GM19043 (cell line): Measurements from ENCODE around the gene SCAMP3.
"Not testable (repeated sequence)": the region's sequence is repeated elsewhere in the genome, so short reads cannot be mapped to it uniquely, and the experiment has no call there.

Source experiments
- ATAC-seq: cut with Tn5 transposase; IDR thresholded peaks from one replicate; pipeline ENCODE4 v1.9.1; 2021; ENCODE audit warnings: low read depth; ENCODE audit not compliant: unreplicated experiment

The SCAMP3 gene

DNA sequence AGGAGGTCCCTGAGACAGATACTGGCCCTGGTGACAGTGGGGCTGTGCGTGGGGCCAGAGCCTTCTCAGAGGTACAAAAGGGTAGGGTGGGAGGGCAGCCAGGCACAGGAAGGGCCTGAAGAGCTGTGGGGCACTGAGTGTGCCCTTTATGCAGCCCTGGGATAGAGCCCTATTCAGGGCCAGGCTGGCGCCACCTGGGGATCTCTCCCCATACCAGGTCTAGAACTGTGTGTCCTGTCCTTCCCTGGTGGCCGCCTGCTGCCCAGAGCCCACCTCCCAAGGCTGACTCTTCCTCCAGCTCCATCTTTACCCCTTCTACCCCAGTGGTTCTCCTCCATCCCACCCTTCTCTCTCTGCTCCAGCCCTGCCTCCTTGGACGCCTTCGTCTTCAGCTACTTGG is 28.7 kb downstream of the SCAMP3 start:
- not testable (repeated sequence) for ATAC-seq

DNA sequence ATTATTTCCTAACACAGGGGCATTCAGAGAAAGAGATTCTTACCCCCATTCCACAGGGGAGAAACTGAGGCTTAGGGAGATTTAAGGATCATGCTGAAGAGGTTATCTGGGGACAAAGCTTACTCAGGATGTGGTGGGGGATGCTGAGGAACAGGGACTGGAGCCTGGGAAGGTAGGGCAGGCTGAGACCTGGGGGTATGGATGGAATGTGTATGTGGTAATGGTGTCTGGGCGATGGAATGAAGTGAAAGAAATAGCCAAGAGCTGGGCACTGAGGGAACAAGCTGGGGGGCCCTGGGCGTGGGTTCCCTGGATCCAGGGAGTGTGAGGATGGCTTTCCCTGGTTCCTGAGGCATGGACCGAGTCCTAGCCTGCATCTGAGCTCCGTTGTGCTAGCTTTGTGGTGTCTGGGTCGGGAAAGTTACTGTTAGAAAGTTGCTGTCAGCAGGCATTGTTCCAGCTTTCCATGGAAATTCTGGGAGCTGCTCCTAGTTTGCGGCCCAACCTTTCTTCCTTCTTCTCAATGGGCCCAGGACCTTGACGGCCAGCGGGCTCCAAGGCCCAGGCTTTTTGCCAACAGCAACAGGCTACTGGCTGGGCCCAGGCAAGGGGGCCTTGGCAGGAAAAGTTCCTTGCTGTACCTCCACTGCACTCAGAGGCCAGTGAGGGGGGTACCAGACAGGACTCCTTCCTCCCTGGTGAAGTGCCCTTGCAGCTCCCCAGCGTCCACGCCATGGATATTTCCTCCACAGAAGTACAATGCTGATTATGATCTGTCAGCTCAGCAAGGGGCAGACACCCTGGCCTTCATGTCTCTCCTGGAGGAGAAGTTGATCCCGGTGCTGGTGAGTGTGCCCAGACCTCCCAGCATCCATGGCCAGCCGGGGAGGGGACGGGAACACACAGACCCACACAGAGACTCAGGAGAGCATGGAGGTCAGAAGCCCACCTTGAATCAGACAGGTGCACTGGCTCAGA is 29.9 kb downstream of the SCAMP3 start:
- not testable (repeated sequence) for ATAC-seq

DNA sequence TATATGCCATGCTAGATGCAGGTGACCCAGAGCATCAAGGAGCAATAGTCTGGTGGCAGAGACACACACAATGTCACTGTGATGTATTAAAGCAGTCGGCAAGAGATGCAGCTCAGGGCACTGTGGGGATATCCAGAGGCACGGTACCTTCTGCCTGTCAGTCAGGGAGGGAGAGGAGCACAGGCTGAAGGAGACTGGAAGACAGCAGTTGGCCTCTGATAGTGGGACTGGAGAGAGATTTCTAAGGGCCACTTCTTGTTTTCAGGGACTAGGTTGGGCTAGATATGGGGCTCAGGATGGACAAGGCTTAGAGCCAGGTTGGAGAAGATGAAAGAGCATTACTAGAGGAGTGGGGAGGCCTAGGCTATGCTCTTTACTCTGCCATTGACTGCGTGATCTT is 30.9 kb downstream of the SCAMP3 start:
- ATAC-seq = not testable (repeated sequence)

DNA sequence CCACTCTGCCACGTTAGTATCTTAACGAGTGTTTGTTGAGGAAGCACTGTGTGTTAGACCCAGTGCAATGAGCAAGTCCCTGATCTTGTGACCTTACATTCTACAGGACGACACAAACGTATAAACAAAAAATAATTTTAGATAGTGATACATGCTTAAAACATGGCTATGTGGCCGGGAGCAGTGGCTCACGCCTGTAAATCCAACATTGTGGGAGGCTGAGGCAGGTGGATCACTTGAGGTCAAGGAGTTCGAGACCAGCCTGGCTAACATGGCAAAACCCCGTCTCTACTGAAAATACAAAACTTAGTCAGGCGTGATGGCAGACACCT is 34.1 kb downstream of the SCAMP3 start:
- no peak for ATAC-seq

DNA sequence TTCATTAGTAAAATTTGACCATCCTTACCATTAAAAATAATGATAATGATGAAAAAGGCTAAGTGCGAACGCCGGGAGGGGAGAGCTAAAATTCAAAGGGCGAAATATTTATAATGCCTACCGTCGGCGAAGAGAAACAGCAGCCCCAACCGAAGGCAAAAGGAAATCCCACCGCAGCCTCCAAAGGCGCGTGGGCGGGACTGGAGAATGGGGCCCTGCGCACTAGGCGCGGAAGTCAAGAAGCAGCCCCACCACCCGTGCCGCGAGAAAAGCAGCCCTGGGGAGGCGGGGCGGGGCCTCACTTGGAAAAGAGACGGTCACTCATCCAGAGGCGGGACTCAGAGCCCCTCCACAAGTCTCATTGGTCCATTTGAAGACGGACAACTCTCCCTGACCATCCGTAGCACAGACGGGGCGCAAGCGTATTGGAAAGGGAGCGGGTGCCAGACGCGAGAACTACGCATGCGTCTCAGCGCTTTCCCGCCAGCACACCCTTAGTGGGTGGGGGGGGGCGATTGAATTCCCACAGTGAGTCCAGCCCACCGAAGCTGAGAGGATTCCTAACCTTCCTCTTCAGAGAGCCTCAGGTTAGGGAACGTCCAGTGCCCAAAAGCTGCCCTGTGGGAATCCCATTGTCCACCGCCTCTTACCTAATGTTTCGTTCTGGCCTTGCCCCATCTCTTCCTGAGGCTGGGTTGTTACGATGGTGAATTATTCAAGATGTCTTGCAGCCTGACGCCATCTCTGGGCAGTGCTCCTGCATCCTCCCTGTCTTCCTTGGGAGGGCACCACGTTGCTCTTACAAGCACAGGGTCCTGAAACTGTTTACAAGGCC is 34.7 kb downstream of the SCAMP3 start:
- peak; percentile 91 for ATAC-seq

DNA sequence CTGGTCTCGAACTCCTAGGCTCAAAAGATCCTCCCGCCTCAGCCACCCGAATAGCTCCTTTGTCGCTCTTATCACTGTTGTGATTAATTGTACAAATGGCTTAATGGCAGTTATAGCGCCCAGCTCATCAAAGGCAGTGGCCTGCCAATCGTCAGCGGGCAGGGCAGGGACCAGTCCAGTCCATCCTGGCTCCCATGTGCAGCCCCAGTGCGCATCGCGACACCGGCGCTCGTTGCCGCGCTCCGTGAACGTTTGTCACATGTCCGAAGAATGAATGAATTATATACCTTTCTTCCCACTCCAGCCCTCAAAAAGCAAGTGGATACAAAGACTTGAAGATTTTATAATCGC is 35.3 kb downstream of the SCAMP3 start:
- no peak for ATAC-seq

DNA sequence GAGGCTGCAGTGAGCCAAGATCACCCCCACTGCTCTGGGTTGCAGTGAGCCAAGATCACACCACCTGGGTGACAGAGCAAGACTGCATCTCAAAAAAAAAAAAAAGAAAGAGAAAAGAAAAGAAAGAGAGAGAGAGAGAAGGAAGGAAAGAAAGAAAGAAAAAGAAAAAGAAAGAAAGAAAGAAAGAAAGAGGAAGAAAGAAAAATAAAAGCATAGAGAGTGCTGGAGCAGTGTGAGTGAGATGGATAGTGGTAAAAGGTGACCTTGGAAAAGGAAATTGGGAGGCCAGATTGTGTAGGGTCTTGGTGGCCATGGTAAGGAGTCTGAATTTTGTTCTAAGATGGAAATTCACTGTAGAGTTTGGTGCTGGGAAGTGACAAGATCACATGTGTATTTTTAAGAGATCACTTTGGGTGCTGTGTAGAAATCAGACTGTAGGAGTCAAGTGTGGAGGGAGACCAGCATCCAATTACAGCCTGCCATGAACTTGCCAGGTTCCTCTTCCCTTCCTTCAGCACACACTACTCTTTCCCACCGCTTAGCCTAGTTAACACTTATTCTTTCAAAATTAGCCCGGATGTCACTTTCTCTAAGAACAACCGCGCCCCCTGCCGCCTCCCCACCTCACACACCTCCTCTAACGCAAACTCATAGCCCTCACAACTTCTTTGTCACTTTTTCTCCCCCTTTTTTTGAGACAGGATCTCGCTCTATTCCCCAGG is 35.8 kb downstream of the SCAMP3 start:
- no peak for ATAC-seq

DNA sequence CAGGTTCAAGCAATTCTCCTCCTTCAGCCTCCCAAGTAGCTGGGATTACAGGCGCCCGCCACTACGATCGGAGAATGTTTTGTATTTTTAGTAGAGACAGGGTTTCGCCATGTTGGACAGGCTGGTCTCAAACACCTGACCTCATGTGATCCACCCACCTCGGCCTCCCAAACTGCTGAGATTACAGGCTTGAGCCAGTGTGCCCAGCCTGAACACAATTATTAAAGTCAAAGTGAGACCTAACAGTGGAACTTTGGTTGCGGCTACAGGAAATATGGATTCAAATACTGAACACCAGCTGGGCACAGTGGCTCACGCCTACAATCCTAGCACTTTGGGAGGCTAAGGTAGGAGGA is 36.8 kb downstream of the SCAMP3 start:
- ATAC-seq = not testable (repeated sequence)

DNA sequence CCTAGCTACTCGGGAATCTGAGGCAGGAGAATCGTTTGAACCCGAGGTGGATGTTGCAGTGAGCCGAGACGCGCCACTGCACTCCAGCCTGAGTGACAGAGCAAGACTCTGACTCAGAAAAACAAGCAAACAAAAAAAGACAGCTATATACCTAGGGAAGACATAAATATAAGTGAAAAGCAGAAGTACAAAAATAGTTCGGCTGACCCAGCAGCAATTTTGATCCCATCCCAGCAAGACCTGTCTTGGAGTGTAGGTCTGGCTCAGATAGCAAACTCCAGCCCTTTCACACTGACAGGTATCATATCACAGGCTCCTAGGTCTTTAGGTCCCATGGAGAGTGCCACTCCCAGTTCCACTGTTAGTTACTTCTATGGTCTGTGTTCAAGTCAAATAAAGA is 39.1 kb downstream of the SCAMP3 start:
- no peak for ATAC-seq

DNA sequence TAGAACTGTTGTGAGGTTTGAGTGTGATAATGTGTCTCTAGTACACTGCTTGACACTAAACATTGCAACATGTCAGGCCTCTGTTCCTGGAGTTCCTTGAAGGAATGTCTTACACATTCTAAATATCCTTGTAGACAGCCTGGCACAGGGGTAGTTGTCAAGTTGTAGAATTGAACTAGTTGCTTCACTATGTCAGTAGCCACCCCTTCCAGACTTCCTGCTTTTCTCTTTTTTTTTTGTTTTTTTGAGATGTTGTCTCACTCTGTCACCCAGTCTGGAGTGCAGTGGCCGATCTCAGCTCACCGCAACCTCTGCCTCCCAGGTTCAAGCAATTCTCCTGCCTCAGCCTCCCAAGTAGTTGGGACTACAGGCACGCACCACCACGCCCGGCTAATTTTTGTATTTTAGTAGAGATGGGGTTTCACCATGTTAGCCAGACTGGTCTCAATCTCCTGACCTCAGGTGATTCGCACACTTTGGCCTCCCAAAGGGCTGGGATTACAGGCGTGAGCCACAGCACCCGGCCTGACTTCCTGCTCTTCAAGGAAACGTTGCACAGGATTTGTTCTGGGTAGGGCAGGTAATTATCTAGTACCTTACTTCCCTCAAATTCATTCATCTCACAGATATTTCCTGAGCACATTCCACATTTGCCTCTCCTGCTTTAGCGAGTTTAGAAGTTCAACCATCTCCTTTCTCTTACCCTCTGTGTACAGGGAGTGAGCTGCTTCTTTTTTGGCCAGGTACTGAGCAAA is 41.8 kb downstream of the SCAMP3 start:
- not testable (repeated sequence) for ATAC-seq

DNA sequence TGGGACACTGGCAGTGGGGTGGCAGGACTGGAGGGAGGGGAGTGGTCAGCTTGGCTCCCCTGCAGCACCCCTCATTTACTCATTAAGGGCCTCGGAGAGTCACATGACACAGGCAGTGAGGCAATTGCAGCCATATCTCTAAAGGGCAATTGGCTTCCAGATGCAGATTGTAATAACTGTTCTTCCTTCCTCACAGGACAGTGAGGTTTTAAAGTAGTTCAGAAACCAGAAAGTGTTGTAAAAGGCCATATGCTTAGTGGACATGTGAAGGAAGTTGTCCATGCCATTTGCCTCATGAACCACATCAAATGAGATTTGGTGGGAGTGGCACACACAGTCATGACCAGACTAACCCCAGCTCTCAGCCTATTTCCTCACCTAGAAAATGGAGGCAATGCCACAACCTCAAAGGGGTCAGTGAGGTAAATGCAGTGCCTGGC is 42.5 kb downstream of the SCAMP3 start:
- ATAC-seq = no peak

DNA sequence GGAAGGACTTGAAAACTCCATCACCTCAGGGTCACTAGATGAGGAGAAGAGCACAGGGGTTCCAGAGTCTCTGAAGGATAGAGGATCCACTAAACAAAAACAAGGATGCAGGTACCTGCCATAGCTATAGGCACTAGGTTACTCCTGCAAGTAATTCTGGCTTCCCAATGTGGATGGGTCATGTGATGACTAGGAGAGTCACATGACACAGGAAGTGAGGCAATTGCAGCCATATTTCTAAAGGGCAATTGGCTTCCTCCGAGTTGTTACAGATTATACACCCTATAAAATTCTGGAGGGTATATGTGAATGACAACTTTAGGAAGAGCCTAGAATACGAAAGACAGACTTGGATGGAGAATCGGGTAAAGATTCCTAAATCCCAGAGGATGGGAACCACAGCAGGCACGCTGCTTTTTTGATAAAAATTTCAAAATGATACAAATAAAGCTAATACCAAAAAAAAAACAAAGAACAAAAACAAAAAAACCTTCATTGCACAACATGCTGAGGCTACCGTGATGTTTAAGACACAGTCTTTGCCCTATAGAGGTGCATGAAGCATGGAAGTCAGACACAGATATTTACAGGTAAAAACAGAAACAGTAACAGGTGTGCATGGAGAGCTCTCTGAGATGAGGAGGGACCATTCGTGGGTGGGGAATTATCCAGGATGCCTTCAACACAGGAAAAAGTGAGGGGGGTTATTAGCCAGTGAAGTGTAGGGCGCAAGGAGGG is 43.1 kb downstream of the SCAMP3 start:
- ATAC-seq = no peak

DNA sequence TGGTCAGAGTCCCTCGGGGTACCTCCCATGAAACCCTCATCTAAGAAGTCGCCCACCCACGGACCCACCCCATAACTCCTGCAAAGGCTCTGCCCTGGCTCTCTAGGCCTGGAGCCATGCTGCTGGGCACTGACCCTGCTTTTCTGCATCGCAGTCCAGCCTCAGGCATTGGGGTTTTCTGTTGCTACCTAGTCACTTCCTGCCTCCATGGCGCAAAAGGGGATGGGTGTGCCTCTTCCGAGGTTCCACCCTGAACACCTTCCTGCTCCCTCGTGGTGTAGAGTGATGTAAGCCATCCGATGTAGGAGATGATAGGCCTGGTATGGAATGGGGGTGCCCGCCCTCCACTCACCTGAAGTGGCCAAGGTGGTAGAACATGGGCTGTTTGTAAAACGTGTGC is 47.5 kb downstream of the SCAMP3 start:
- not testable (repeated sequence) for ATAC-seq

DNA sequence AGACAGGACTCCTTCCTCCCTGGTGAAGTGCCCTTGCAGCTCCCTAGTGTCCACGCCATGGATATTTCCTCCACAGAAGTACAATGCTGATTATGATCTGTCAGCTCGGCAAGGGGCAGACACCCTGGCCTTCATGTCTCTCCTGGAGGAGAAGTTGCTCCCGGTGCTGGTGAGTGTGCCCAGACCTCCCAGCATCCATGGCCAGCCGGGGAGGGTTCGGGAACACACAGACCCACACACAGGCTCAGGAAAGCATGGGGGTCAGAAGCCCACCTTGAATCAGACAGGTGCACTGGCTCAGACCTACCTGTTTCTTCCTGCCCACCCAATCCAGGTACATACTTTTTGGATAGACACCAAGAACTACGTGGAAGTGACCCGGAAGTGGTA is 50.1 kb downstream of the SCAMP3 start:
- ATAC-seq = not testable (repeated sequence)

DNA sequence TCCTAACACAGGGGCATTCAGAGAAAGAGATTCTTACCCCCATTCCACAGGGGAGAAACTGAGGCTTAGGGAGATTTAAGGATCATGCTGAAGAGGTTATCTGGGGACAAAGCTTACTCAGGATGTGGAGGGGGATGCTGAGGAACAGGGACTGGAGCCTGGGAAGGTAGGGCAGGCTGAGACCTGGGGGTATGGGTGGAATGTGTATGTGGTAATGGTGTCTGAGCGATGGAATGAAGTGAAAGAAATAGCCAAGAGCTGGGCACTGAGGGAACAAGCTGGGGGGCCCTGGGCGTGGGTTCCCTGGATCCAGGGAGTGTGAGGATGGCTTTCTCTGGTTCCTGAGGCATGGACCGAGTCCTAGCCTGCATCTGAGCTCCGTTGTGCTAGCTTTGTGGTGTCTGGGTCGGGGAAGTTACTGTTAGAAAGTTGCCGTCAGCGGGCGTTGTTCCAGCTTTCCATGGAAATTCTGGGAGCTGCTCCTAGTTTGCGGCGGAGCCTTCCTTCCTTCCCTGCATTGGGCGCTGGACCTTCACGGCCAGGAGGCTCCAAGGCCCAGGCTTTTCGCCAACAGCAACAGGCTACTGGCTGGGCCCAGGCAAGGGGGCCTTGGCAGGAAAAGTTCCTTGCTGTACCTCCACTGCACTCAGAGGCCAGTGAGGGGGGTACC is 50.6 kb downstream of the SCAMP3 start:
- not testable (repeated sequence) for ATAC-seq

DNA sequence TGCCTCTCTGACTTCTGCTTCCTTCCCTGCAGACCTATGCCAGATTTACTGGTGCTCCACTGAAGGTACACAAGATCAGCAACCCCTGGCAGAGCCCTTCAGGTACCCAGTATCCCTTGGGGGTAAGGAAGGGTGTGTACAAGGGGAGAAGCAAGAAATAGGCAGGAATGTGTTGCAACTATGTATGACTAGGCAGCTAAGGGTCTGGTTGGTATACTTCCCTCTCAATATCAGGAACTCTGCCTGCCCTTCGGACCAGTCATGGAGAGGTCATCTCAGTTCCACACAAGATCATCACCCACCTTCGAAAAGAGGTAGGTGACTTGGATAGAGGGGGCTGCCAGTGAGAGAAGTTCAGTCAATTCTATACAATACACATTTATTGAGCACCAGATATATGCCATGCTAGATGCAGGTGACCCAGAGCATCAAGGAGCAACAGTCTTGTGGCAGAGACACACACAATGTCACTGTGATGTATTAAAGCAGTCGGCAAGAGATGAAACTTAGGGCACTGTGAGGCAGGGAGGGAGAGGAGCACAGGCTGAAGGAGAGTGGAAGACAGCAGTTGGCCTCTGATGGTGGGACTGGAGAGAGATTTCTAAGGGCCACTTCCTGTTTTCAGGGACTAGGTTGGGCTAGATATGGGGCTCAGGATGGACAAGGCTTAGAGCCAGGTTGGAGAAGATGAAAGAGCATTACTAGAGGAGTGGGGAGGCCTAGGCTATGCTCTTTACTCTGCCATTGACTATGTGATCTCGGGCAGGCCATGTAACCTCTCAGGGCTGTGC is 51.7 kb downstream of the SCAMP3 start:
- ATAC-seq = no peak

DNA sequence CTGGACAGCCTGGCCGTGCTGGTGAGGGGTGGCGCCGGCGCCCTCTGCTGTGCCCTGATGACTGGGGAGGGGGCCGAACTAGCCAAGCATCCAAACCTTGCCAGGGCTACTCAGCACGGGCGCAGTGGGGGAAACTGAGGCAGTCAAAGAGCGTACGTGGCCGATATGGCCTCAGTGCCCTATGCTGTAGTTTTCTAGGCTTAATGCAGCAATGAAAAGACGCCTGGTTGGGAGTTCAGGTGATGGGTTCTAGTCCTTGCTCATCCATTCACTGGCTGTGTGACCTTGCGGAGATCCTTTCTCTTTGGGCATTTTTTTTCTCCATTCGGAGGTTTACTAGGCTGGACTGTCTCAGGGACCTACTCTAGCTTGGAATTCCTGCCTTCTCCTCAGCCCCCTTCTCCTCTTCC is 52.8 kb downstream of the SCAMP3 start:
- ATAC-seq = no peak

DNA sequence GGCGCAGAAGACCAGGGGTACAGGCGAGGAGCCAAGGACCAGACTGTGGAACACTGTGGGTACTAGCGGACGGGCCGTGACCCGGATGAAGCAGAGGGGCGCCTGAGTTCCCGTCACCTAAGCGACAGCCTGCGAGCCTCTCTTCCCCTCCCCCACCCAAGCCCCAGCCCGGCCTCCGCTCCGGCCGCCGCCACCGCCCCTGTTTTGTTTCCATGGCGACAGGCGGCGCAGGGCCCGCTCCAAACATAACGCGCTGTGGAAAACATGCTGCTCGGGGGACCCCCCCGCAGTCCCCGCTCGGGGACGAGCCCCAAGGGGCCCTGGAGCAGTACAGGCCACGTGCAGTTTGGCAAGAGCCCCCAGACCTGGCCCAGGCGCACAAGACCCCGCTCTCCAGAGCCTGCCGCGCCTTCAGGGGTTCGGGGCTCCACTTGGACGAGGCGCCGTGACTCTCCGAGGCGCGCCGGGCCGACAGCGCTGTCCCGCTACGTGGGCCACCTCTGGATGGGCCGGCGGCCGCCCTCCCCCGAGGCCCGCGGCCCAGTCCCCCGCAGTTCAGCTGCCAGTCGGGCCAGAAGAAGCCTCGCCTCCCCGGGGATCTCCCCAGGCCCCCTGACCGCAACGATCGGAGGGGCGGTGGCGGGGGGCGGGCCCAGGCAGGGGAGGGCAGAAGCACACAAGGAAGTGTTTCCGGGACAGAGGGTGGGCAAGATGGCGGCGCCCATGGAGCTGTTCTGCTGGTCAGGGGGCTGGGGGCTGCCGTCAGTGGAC is 53.4 kb downstream of the SCAMP3 start, which contains the start of gene MTX1:
Gene MTX1 (plus strand): TSS at position 155 of the 771 bp plus-strand sequence. CDS start 110 bp downstream, at position 265.
- peak; percentile 59 for ATAC-seq
